Chondrocyte (in vitro differentiated cells): ENCODE data around the gene PPDPF. TPM values are rescaled to one million over a fixed set of nuclear protein-coding genes. Genes with fewer than 3 reads are reported as not detected.
A peak's percentile ranks its signal among the peaks of the same experiment; 100 is the strongest.

Experiments used
- DNase-seq: peaks from one replicate; pipeline ENCODE4 v3.0.0; 2021; ENCODE audit warnings: mixed read lengths, low spot score
- H3K27ac Mint-ChIP-seq: one replicate; pipeline ENCODE4 v1.8.0; 2021; ENCODE audit warnings: mild to moderate bottlenecking, moderate library complexity, mixed read lengths; ENCODE audit not compliant: unreplicated experiment
- H3K27me3 Mint-ChIP-seq: 2 replicates; pipeline ENCODE4 v1.8.0; 2021; ENCODE audit warnings: low read depth, mixed read lengths
- H3K36me3 Mint-ChIP-seq: 2 replicates; pipeline ENCODE4 v1.8.0; 2021; ENCODE audit warnings: low read depth, mixed read lengths
- H3K4me1 Mint-ChIP-seq: 2 replicates; pipeline ENCODE4 v1.8.0; 2021; ENCODE audit warnings: low read depth, mild to moderate bottlenecking, mixed read lengths
- H3K4me3 Mint-ChIP-seq: one replicate; pipeline ENCODE4 v1.8.0; 2021; ENCODE audit warnings: mild to moderate bottlenecking, moderate library complexity, mixed read lengths; ENCODE audit not compliant: unreplicated experiment
- H3K9me3 Mint-ChIP-seq: 2 replicates; pipeline ENCODE4 v1.8.0; 2021; ENCODE audit warnings: low read depth, mixed read lengths
- CTCF ChIP-seq: fragments of 200-600 bp; sonication (generic); IDR thresholded peaks from 2 replicates; pipeline ENCODE4 v1.5.0; 2021; ENCODE audit warnings: antibody characterized with exemption, mild to moderate bottlenecking, moderate library complexity
- total RNA-seq: library from RNA; stranded (reverse); gene quantifications from 3 replicates; pipeline ENCODE4 v1.2.1, GENCODE V29; 2021

The PPDPF gene
- total RNA-seq, 1 donor from 2014 or later = 261 TPM

GRCh38 chr20:63549019-63549418 is 28.5 kb downstream of the PPDPF start:
- no peak for DNase-seq

GRCh38 chr20:63549679-63550282 is 29.2 kb downstream of the PPDPF start:
- H3K36me3 Mint-ChIP-seq = no peaks in the 10 kb centered on the region
- no peak for DNase-seq
- no peak overlapping the region for H3K27ac Mint-ChIP-seq
- no peak for TF ChIP-seq CTCF
- H3K9me3 Mint-ChIP-seq = no peaks in the 10 kb centered on the region
- no peak overlapping the region for H3K4me3 Mint-ChIP-seq
- no peaks in the 10 kb centered on the region for H3K4me1 Mint-ChIP-seq
- H3K27me3 Mint-ChIP-seq = peaks cover 10% of the 10 kb centered on the region

More at GRCh38 chr20:63549019-63549418, 28.5 kb downstream of the PPDPF start:
- H3K4me3 Mint-ChIP-seq = no peak overlapping the region
- H3K9me3 Mint-ChIP-seq = no peaks in the 10 kb centered on the region
- no peaks in the 10 kb centered on the region for H3K36me3 Mint-ChIP-seq
- no peak overlapping the region for H3K27ac Mint-ChIP-seq
- H3K27me3 Mint-ChIP-seq = peaks cover 10% of the 10 kb centered on the region
- no peak for TF ChIP-seq CTCF
- no peaks in the 10 kb centered on the region for H3K4me1 Mint-ChIP-seq

GRCh38 chr20:63551068-63551467 is 30.5 kb downstream of the PPDPF start:
- H3K27me3 Mint-ChIP-seq = peaks cover 9% of the 10 kb centered on the region
- H3K27ac Mint-ChIP-seq = no peak overlapping the region
- DNase-seq = no peak
- H3K4me3 Mint-ChIP-seq = no peak overlapping the region
- TF ChIP-seq CTCF = no peak
- no peaks in the 10 kb centered on the region for H3K9me3 Mint-ChIP-seq
- H3K36me3 Mint-ChIP-seq = no peaks in the 10 kb centered on the region
- H3K4me1 Mint-ChIP-seq = no peaks in the 10 kb centered on the region

GRCh38 chr20:63552481-63553249 is 32.1 kb downstream of the PPDPF start:
- Mint-ChIP-seq H3K4me3 (peak overlapping the region; percentile 19), H3K36me3 (no peaks in the 10 kb centered on the region), H3K4me1 (no peaks in the 10 kb centered on the region), H3K27me3 (peaks cover 5% of the 10 kb centered on the region), H3K9me3 (no peaks in the 10 kb centered on the region), H3K27ac (no peak overlapping the region)
- TF ChIP-seq CTCF = no peak
- no peak for DNase-seq

- H3K4me1 Mint-ChIP-seq = no peaks in the 10 kb centered on the region
- H3K27me3 Mint-ChIP-seq = peaks cover 5% of the 10 kb centered on the region
- peak overlapping the region; percentile 59 for H3K4me3 Mint-ChIP-seq
- no peaks in the 10 kb centered on the region for H3K36me3 Mint-ChIP-seq
- TF ChIP-seq CTCF = no peak
- H3K9me3 Mint-ChIP-seq = no peaks in the 10 kb centered on the region
- no peak for DNase-seq
- no peak overlapping the region for H3K27ac Mint-ChIP-seq
Measured at GRCh38 chr20:63553251-63553932, 32.8 kb downstream of the PPDPF start.
